Breast epithelium (tissue), 3 donors: ENCODE measurements around the gene POLR1G.

Experiments
- CTCF ChIP-seq, 3 donors: fragments of 450-650 bp; IDR thresholded peaks; one replicate each; pipeline ENCODE4 v1.5.1; 2016 to 2017; ENCODE audit warnings: antibody characterized with exemption in 3 of 3, mild to moderate bottlenecking in 3 of 3, moderate library complexity in 3 of 3
- POLR2A ChIP-seq: fragments of 450-650 bp; IDR thresholded peaks from one replicate; pipeline ENCODE4 v1.6.1; 2016; ENCODE audit warnings: antibody characterized with exemption, mild to moderate bottlenecking, moderate library complexity
- POLR2AphosphoS5 ChIP-seq, 3 donors: sonication (generic); formaldehyde crosslinking; IDR thresholded peaks; one replicate each; pipeline ENCODE4 v1.6.1; 2017; ENCODE audit warnings: antibody characterized with exemption in 3 of 3

GRCh38 chr19:45445139-45445538 is 38.7 kb downstream of the POLR1G start:
- no peak for TF ChIP-seq POLR2A
- TF ChIP-seq POLR2AphosphoS5 (IDR thresholded peaks at IDR 0.05), result no peak
- TF ChIP-seq CTCF (IDR thresholded peaks at IDR 0.05), result no peak
